SH-SY5Y (cell line): Measurements from ENCODE around the gene NAPEPLD.

Experiments
- GATA2 ChIP-seq: IDR thresholded peaks from 2 replicates; pipeline ENCODE4 v1.6.1; 2011; ENCODE audit warnings: mild to moderate bottlenecking, low read depth, low read length
- GATA3 ChIP-seq: IDR thresholded peaks from 2 replicates; pipeline ENCODE4 v1.6.1; 2011; ENCODE audit warnings: low read depth, mild to moderate bottlenecking, low read length, moderate library complexity

DNA sequence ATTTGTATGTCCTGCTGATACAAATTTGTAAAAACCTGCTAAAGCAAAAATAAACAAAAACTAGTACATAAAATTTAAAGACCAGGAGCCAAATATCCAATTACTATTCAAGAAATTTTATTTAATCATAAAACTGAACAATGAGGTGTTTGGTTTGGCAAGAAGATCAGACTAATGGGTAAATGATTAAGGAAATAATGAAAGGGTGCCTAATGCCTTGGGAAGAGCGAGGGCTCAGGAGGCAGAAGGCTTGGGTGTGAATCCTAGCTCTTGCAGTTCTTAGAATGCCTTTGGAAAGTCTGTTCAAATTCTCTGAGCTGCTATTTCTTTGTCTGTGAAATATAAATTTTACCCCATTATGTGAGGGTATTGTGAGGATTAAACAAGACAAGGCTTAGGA lies 32.4 kb downstream of the NAPEPLD start:
- TF ChIP-seq GATA2 = no peak
- TF ChIP-seq GATA3 = no peak
